ENCODE measurements around the gene DHRS12.

DHRS12 gene

DNA sequence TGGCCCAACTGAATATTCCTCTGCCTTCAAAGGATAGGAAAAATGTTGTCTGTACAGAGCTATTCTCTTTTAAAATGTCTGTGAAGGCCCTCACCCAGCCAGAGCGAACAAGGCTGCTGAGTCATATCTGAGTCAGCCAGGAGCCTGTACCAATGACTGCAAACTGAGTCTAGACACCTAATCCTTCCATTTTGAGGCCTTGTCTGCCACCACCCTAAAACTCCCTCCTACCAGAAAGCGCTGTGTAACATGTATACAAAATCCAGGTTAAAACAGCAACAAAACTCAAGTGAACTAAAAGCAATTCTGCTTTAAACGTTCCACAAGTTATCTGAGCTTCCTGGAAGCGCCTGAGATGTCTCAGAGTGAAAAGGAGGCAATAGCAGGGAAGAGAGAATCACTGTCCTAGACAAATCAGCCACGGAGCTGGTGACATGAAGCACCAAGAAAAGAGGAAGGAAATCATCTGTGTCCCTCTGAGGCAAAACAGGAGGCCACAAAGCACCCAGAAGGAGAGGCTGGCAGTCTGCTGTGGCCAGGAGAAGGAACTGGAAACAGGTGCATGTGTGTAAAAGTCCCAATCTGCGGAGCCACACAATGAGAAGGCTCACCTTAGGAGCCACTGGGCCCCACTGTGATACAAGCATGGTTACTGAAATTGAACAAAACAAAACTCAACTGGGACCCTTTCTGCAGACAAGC is 10.2 kb downstream of the DHRS12 start:
- Histone ChIP-seq H3K4me1 (ENCODE audit: low read length) (peaks cover 50% of the 10 kb centered on the region), H3K27me3 (ENCODE audit: low read depth, low read length) (no peaks in the 10 kb centered on the region), H3K79me2 (ENCODE audit: low read length) (no peaks in the 10 kb centered on the region), H3K36me3 (replicated peaks; ENCODE audit: low read depth, low read length) (peaks cover 2% of the 10 kb centered on the region), H3K9me3 (ENCODE audit: insufficient read depth, low read length) (no peaks in the 10 kb centered on the region), H4K20me1 (ENCODE audit: insufficient read depth, low read length) (no peaks in the 10 kb centered on the region), H2AFZ (ENCODE audit: low read depth, low read length) (peak overlapping the region; percentile 49), H3K4me3 (ENCODE audit: low read length) (peak overlapping the region; percentile 28), H3K27ac (ENCODE audit: low read length) (peak overlapping the region; percentile 86), H3K4me2 (ENCODE audit: low read length) (peak overlapping the region; percentile 63), H3K9ac (ENCODE audit: low read length) (peak overlapping the region; percentile 45)
- TF ChIP-seq, protein P1, sequence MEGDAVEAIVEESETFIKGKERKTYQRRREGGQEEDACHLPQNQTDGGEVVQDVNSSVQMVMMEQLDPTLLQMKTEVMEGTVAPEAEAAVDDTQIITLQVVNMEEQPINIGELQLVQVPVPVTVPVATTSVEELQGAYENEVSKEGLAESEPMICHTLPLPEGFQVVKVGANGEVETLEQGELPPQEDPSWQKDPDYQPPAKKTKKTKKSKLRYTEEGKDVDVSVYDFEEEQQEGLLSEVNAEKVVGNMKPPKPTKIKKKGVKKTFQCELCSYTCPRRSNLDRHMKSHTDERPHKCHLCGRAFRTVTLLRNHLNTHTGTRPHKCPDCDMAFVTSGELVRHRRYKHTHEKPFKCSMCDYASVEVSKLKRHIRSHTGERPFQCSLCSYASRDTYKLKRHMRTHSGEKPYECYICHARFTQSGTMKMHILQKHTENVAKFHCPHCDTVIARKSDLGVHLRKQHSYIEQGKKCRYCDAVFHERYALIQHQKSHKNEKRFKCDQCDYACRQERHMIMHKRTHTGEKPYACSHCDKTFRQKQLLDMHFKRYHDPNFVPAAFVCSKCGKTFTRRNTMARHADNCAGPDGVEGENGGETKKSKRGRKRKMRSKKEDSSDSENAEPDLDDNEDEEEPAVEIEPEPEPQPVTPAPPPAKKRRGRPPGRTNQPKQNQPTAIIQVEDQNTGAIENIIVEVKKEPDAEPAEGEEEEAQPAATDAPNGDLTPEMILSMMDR (IDR thresholded peaks at IDR 0.05; ENCODE audit: low read depth, low read length) = no peak
- no peak for TF ChIP-seq EZH2phosphoT487 (IDR thresholded peaks at IDR 0.05; ENCODE audit: low read depth)

DNA sequence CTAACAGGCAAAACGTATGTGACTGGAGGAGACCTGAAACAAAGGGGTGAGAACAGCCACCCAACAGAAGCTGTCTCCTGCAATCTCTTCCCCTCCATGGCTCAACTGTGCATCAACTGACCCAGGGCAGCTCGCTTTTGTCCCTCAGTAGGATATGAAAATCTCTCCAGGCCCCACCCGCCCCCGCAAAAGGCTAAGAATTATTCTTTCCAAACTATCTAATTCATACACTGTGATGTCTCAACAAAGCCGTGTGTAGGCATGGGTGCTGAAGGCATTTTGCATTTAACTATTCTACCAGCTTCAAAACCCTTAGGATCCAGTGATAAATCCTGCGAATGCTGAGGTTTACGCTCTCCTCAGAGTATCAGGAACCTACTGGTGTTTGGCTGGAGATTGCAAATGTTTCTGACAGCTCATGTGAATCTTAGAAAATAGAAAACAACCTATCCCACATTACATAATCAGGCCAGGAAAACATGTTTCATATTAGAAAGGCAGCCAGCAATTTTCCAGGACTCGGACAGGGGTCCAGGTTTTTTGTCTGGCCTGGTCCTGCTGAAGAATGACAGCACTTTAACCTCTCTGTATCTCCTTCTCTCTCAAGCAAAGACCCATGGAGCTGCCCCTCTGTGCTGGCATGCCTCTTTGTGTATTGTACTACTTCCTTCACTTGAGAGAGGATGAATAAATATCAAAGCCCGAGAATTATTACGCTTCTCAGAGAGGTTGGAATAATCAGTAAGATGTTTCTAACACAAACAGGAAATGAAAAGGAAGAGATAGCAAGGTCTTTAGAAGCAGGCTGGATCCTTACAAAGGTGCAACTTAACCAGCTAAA is 17.3 kb downstream of the DHRS12 start:
- no peak overlapping the region for H3K4me3 ChIP-seq (ENCODE audit: low read length)
- H3K4me1 ChIP-seq (ENCODE audit: low read length) = peaks cover 4% of the 10 kb centered on the region
- H4K20me1 ChIP-seq (ENCODE audit: insufficient read depth, low read length) = no peaks in the 10 kb centered on the region
- TF ChIP-seq, protein P1 (IDR thresholded peaks at IDR 0.05; ENCODE audit: low read depth, low read length) = no peak
- TF ChIP-seq EZH2phosphoT487 (IDR thresholded peaks at IDR 0.05; ENCODE audit: low read depth) = no peak
- no peaks in the 10 kb centered on the region for H3K9me3 ChIP-seq (ENCODE audit: insufficient read depth, low read length)
- H3K9ac ChIP-seq (ENCODE audit: low read length) = no peak overlapping the region
- no peaks in the 10 kb centered on the region for H3K36me3 ChIP-seq (replicated peaks; ENCODE audit: low read depth, low read length)
- H3K79me2 ChIP-seq (ENCODE audit: low read length) = no peaks in the 10 kb centered on the region
- H3K4me2 ChIP-seq (ENCODE audit: low read length) = no peak overlapping the region
- H2AFZ ChIP-seq (ENCODE audit: low read depth, low read length) = no peak overlapping the region
- no peak overlapping the region for H3K27ac ChIP-seq (ENCODE audit: low read length)
- no peaks in the 10 kb centered on the region for H3K27me3 ChIP-seq (ENCODE audit: low read depth, low read length)

DNA sequence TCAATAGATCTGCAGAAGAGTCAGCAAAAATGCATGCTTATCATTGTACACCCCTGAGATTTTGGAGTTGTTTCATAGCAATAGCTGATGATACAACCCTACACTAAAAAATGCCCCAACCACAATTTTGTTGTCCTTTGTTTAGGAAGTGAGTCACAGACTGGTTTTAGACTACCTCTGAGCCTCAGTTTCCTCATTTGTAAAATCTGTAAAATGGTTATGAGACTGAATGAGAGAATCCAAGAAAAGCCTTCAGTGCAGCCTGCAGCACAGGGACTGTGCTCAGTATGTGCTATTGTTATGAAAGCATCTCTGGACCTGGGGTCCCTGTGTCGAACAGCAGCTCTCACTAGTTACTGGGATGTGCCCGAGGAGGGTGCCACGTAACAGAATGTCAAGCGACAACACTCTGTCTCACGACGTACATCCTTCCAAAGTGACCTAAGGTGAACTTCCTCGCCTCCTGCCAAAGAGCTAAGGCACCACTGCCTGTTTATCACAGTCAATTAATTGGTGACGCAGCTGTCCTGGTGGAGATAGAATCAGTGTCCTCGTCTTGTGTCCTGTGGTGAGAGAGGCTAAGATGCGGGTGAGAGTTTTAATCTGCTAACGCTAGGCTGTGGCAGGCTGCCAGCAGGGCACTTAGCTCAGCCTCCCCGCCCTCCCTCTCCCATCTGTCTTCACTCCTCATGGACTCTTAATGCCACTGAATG is 18.1 kb downstream of the DHRS12 start:
- H3K27ac ChIP-seq (ENCODE audit: low read length) = no peak overlapping the region
- H3K4me1 ChIP-seq (ENCODE audit: low read length) = peaks cover 12% of the 10 kb centered on the region
- H3K27me3 ChIP-seq (ENCODE audit: low read depth, low read length) = no peaks in the 10 kb centered on the region
- H2AFZ ChIP-seq (ENCODE audit: low read depth, low read length) = no peak overlapping the region
- TF ChIP-seq EZH2phosphoT487 (IDR thresholded peaks at IDR 0.05; ENCODE audit: low read depth) = no peak
- TF ChIP-seq, protein P1 (IDR thresholded peaks at IDR 0.05; ENCODE audit: low read depth, low read length) = no peak
- no peak overlapping the region for H3K4me3 ChIP-seq (ENCODE audit: low read length)
- H3K79me2 ChIP-seq (ENCODE audit: low read length) = no peaks in the 10 kb centered on the region
- no peak overlapping the region for H3K4me2 ChIP-seq (ENCODE audit: low read length)
- H4K20me1 ChIP-seq (ENCODE audit: insufficient read depth, low read length) = no peaks in the 10 kb centered on the region
- H3K9ac ChIP-seq (ENCODE audit: low read length) = no peak overlapping the region
- H3K36me3 ChIP-seq (replicated peaks; ENCODE audit: low read depth, low read length) = no peaks in the 10 kb centered on the region
- no peaks in the 10 kb centered on the region for H3K9me3 ChIP-seq (ENCODE audit: insufficient read depth, low read length)

DNA sequence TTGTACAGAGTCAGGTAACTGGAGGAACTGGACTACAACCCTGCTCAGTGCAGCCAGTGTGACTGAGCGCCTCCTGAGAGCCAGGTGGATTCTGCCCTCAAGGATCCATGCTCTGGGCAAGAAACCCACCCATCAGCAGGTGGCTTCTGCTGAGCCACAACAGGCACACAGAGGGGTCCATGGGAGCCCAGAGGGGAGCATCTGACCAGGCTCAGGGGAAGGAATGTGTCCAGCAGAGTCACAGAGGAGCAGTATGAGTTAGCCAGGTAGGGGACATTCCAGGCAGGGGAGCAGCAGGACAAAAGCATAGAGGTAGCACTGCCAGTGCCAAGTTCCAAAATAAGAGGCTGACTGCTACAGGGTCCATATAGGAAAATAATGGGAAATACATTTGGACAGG is 19.9 kb downstream of the DHRS12 start:
- Histone ChIP-seq H3K9ac (ENCODE audit: low read length) (no peak overlapping the region), H3K27ac (ENCODE audit: low read length) (no peak overlapping the region), H4K20me1 (ENCODE audit: insufficient read depth, low read length) (no peaks in the 10 kb centered on the region), H3K4me2 (ENCODE audit: low read length) (no peak overlapping the region), H3K27me3 (ENCODE audit: low read depth, low read length) (no peaks in the 10 kb centered on the region), H3K4me1 (ENCODE audit: low read length) (peaks cover 13% of the 10 kb centered on the region), H3K36me3 (replicated peaks; ENCODE audit: low read depth, low read length) (no peaks in the 10 kb centered on the region), H3K4me3 (ENCODE audit: low read length) (no peak overlapping the region), H3K79me2 (ENCODE audit: low read length) (no peaks in the 10 kb centered on the region), H3K9me3 (ENCODE audit: insufficient read depth, low read length) (no peaks in the 10 kb centered on the region), H2AFZ (ENCODE audit: low read depth, low read length) (no peak overlapping the region)
- TF ChIP-seq, protein P1 (IDR thresholded peaks at IDR 0.05; ENCODE audit: low read depth, low read length) = no peak
- TF ChIP-seq EZH2phosphoT487 (IDR thresholded peaks at IDR 0.05; ENCODE audit: low read depth) = no peak

All from OCI-LY3 (cell line).